HG02642 (cell line): Measurements from ENCODE around the gene PITPNM1.
"Not testable (repeated sequence)": the region's sequence is repeated elsewhere in the genome, so short reads cannot be mapped to it uniquely, and the experiment has no call there.

Experiments
- ATAC-seq: cut with Tn5 transposase; IDR thresholded peaks from one replicate; pipeline ENCODE4 v1.9.1; 2021; ENCODE audit warnings: mild to moderate bottlenecking; ENCODE audit not compliant: unreplicated experiment, poor library complexity

Gene PITPNM1

DNA sequence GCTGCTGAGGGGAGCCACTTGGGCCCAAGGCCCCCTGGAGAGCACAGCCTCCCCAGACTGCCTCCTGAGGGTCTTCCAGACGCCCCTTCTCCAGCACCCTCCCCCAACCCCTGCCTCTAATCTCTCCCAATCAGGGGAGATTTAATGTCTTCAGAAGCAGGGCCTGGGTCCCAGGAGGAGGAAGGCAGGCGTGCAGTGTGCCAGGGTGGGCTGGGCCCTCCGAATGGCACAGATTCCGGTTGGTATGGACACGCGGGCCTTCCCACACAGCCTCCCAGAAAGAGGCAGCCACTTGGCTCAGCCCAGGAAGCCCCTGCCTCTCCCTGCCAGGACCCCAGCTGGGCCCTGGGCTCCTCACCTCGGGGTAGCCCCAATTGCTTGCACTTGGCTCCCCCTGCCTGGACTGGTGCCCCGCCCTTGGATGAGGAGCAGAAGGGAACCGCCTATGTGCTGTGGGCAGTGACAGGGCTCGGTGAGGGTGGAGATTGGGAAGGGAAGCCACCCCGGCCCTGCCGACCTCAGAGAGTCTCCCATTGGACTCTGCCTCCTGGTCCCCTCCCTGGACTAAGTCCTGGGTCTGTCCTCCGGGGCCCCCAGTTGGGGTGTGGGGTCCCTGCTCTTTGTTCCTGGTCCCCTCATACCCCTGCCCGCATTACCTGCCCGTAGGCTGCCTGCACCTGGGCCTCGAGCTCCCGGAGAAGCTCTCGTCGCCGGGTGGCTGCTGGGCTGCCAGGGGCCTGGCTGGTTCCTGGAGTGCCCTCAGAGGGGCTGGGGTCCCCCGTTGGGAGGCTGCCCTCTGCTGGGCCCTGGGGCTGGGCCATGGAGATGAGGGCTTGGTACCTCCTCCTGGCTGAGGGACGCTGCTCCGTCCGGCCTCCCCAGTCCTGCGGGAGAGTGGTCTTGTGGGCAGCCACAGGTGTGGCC, 18.7 kb upstream of the PITPNM1 start:
- ATAC-seq: no peak

DNA sequence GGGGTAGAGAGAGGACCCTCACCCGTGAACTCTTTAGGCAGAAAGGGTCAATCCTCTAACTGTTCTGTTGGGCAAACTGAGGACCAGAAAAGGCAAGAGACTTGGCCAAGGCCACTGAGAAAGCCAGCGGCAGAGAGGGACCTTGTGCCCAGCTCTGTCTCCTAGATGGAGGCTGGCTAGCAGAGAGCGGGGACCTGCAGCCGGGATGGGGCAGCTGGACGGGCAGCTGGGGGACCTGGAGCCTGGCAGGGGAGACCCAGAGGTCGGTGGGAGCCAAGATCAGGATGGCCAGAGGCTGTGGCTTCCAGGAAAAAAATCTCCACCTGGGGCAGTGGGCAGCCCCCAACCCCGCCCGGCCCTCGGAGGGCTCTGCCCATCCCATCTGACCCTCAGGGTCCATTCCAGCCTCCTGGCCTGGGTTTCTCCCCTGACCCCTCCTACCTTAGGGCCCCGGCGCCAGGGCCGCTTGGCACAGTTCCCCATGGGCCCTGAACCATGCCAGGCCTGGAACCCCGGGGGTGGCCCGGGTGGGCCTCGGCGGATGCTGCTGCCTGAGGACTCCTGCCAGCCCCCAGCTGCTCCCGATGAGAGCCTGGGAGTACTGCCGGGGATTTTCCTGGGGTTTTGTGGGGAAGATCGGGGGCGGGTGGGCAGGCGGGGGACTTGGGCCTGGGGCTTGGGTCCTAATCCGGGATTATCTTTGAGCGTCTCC, 17.8 kb upstream of the PITPNM1 start, which contains the start of gene CABP2:
CABP2 (minus strand) TSS at position 603 of the 712 bp plus-strand sequence; CDS start at position 483, 120 bp downstream.
- ATAC-seq: no peak

DNA sequence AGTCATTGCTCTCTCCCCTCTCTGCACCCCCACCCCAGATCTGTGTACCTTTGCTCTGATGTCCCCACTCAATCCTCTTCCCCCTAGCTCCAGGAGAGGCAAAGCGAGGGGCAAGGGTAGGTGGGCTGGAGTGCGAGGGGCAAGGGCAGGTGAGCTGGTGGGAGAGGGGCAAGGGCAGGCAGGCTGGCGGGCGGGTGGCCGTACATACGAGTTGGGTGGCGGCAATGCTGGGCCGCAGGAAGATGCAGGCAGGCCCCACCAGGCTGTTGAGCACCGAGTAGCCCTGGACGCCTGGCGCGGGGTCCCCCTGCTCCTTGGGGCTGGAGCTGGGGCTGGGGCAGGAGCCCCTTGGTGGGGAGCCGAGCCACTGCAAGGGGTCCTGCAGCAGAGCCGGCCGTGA, 17.2 kb upstream of the PITPNM1 start:
- no peak for ATAC-seq

DNA sequence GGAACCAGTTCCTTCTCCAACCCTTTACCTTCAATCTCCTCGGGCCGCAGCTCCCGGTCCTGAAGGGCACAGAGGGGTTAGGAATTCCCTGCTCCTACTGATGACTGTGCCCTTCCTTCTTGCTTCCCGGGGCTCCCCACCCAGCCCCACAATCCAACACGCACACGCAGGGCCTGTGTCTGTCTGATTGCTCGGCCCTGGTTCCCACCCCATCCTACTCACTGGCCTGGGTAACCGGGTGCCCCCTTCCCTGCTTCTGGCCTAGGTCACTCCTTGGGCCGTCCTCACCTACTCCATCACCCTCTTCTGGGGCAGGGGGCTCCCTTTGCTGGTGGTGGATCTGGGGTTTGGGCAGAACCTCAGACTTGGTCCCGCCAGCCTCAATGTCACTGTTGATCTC, 16.8 kb upstream of the PITPNM1 start:
- no peak for ATAC-seq

DNA sequence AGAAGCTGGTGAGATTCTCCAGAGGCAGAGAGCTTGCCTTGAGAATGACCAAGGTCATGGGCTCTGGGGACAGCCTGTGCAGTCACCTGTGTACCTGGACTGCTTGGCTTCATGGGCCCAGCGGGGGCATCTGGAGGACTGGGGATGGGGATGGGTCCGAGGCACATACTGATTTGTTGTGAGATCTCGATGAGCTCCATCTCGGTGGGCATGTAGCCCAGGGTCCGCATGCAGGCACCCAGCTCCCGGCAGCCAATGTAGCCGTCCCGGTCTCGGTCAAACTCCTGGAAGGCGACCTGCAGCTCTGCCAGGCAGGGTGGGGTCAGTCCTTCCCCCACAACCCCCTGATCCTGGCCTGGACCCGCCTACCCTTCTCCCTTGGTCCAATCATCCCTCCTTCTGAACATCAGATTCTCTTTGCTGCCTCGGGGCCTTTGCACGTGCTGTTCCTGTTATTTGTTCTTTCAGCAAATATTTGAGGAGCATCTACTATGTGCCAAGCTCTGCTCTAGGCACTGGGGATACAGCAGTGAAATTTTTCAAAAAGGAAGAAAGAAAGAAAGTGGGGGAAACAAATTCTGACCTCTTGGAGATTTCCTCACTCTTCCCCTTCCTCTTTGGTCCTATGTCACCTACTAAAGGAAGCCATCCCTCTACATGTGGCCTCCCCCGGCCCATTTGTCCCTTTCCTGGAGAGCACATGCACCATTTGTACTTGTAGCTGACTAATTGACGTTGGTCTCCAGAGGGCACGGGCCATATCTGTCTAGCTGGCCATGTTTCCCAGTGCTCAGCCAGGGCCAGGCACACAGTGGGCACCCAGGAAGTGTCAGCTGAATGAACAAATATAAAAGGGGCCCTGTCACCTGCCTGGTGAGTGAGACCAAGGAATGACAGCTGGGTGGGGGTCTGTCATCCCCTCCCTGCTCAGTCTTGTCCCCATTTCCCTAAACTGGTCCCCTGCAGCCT, 16.0 kb upstream of the PITPNM1 start:
- no peak for ATAC-seq

DNA sequence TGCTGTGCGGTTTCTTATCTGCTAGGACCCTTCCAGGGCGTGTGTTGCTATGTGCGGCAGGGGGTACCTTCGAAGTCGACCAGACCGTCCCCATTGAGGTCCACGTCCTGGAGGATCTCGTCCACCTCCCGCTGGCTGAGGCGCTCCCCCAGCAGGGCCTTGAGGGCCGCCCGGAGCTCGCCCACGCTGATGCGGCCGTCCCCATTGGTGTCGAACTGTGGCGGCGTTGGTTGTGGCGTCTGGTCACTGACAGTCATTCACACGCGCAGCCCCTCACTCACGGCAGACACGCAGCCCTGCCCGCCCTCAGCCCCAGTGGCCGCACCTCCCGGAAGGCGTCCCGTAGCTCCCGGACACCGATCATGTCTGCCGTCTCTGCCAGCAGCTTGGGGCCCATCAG, 14.6 kb upstream of the PITPNM1 start:
- no peak for ATAC-seq

DNA sequence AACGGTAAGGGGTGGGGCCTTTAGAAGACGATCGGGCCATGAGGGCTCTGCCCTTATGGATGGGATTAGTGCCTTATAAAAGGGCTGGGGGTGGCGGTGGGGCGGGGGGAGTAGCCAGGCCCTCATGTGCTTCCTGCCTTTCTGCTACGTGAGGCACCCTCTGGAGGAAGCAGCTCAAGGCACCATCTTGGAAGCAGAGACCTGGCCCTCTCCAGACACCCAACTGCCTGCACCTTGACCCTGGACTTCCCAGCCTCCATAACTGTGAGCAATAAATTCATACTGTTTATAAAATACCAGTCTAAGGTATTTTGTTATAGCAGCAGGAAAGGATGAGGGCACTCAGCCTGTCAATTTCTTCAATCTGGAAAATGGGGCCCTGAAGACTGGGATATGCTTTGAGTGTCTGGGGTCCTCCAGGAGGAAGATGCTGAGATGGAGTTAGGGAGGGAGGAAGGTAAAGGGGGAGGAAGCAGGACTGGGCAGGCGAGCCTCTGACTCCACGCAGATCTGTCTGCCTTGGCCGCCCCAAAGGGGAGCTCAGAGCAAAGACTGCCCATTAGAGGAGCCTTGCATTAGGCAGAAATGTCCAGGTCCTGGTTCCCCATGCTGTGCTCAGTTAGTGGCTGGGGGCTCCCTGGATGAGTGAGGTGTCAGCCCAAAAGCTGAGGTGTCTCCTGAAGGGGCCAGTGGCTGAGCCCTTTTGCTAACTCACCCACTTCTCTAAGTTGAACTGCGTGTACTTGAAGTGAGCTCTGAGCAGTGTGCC, 12.8 kb upstream of the PITPNM1 start:
- no peak for ATAC-seq

DNA sequence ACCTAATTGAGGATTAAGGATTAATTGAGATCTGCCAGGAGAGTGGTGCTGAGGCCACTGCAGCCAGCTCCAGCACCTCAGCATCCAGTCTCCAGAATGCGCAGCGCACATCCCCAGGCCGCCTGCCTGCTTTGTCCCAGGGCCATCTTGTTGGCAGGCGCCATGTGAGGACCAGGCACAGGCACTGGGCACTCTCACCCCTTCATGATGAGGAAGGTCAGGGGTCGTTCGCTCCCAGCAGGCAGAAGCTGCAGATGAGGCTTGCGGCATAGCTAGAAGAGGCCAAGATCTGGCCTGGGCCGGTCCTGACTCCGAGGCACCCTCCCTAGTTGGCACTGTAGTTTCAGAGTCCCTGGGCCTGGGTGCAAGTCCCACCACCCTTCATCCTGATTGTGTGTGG, 11.6 kb upstream of the PITPNM1 start:
- no peak for ATAC-seq

DNA sequence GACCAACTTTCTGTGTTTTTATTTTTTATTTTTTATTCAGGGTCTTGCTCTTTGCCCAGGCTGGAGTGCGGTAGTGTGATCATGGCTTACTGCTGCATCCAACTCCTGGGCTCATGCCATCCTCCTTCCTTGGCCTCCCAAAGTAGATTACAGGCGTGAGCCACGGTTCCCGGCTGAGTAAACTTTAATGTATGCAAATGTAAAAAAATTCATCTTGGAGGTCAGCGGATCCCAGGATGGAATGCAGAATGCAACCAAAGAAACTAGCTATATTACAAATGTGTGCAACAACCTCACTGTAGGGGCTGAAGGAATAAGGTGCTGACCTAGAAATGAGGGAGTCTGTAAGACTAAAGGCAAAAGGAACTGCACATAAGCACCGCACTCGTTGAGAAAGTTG, 9.0 kb upstream of the PITPNM1 start:
- ATAC-seq: no peak

DNA sequence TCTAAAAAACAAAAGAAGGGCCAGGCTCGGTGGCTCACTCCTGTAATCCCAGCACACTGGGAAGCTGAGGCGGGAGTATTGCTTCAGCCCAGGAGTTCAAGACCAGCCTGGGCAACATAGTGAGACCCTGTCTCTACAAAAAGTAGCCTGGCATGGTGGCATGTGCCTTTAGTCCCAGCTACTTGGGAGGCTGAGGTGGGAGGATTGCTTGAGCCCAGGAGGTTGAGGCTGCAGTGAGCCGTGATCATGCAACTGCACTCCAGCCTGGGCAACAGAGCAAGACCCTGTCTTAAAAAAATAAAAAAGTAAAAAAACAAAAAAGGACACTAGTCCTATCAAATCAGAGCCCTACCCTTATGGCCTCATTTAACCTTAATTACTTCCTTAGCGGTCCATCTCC, 6.4 kb upstream of the PITPNM1 start:
- ATAC-seq: not testable (repeated sequence)

DNA sequence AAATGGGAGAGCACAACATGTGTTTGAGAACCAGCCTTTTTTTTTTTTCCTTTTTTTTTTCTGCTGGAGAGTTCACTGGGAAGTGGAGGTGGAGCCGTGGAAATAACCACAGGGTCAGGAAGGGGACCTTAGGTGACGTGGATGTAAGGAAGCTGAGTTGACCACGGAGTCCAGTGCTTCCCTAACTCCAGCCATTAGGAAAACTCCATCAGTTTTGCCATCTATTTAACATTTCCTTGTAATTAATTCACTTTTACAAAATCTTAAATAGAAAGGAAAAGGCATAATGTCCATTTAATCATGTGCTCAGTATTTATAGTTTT, 4.8 kb upstream of the PITPNM1 start:
- ATAC-seq: no peak

DNA sequence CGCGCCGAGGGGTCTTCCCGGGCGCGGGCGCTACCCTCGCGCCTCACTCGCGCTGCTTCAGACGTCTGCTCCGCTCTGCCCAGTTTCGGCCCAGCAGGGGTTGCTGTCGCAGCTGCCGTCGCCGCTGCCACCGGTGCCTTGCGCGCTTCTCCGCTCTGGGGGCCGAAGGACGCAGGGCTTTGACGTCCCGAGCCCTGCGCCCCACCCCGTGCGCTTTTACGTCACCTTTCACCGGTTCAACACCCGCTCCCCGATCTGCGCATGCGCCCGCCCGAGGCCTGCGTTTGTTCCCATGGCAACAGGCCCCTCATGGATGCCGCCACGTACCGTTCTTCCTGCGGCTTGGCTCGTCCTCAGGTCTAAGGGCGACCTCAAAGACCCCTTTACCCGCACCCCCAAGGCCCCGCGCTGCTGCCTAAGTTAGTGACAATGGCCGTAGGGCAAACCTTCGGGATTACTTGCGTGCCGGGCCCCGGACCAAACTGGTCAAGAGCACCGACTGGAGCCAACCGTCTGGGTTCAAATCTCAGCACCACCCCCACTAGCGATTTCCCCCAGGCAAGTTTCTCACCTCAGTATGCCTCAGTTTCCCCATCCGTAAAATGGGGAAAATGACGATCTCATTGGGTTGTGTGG, 3.4 kb upstream of the PITPNM1 start:
- ATAC-seq: peak; percentile 49

DNA sequence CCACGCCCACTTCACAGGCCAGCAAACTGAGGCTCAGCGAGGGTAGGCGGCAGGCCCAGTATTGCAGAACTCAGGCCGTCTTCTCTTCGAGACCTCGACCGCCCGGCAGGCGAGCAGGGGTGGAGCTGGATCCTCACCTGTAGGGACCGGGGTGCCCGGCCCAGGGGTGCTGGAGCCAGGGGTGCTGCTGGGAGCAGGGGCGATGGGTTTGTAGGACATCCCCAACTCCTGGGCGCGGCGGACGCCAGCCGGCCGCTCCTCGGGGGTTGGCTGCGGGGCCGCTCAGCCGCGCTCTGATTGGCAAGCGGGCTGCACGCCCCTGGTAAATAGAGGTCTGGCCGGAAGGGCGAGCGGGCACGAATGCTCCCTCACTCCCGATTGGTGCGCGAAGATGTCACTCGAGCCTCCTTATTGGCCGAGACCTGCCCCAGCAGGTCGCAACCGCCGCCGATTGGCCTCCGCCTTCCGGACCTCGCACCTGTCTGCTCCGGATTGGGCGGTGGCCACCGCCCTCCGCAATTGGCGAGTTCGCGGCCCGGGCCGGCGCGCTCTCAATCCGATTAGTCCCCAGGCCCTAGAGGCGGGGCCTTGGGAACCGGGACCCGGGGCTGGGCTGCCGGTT, 2.8 kb upstream of the PITPNM1 start, which contains the start of gene CDK2AP2:
CDK2AP2 (minus strand) TSS at position 299 of the 622 bp plus-strand sequence; CDS start at position 219, 80 bp downstream.
- ATAC-seq: peak; percentile 75

DNA sequence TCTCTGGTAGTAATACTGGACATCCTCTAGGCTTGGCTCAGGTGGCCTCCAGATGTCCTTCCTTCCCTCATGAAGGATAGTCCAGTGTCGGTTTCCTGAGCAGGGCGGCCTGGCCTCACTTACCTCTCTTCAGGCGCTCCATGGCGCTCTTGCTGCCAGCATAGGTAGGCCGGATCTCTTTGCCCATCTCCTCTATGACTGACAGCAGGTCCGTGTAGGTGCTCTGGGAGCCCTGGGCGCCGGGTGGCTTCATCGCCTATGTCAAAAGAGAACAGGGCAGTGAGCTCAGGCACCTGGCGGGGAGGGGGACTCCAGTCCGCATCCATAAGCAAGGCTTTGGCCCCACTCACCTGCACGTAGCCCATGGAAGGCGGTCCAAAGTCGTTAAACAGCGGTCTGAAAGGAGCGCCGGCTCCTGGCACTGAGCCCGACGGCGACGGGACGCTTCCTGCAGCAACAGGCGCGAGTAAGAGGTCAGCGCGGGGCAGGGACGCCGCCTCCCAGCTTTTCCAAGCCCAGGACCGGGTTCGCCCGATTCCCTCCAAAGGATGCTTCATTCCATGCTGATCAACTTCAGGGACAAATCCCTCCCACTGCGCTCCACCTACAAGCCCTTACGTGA, 2.2 kb upstream of the PITPNM1 start:
- no peak for ATAC-seq

DNA sequence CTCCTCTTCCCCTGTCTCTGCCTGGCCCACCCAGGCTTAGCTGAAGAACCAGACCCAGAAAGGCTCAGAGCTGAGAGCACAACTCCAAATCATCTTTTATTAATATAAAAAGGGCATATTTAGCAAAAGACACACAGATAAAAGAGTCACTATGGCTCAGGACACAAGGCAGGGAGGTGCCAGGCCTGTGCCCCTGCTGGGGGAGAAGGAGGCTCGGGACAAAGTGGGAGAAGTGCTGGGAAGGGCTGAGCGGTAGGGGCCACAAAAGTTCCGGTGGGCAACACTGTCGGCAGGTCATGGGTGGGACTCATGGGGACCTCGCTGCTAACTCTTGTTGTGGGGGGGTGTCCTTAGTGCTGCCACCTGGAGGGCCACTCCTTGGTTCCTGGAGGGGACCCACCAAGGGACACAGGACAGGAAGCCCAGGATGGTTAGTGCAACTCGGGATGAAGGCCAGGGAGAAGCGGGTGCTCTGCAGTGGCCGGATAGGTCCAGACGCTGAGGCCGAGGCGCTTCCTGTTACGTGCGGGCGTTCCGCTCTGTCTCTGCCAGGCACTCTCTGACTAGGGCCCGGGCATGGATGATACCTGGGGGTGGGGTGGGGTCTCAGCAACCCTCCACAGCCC, 1.4 kb upstream of the PITPNM1 start:
- ATAC-seq: no peak

DNA sequence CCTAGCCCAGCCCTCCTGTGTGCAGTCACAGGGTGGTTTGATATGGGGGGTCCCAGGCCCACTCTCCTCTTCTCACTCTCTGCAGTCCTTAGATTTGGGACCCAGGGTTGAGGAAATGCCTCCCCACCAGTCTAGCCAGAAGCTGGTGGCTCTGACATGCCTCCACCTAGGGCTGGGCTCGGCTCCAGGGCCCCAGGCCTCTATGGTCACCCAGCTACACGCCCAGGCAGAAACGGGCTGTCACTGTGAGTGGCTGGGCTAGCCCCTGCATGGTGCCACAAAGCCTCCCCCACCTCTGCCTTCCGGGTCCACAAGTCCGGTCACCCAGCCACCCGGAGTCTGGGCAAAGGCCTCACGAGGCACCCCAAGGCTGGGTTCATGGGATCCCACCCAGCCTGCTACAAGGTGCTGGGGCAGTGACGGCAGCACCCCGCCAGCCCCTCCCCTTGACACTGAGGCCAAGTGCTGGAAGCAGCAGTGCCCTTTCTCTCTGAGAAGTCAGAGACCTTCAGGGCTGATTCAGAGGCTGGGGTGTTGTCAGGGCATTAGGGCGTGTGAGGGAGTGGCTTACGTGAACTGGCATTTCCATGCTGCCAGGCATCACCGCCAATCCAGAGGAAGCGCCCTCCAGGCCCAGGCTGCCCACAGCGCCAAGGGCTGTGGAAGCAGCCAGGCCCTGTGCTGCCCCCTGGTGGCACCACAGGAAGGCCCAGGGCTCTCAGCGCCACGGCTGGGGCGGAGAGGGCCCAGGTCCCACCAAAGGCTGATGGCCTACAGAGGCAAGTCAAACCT, 638 bp upstream of the PITPNM1 start:
- peak; percentile 30 for ATAC-seq
